ENCODE results near the gene GNGT2.

Gene GNGT2

GRCh38 chr17:49210158-49211029, at the start of gene GNGT2, which contains the start of gene ABI3:
Gene GNGT2, minus strand, starts transcription at chr17:49210574. Its CDS starts 3,152 bp downstream, at chr17:49207422.
Gene ABI3, plus strand, starts transcription at chr17:49210707. Its CDS starts 18 bp downstream, at chr17:49210725.
- peak; percentile 66 for DNase-seq

DNA sequence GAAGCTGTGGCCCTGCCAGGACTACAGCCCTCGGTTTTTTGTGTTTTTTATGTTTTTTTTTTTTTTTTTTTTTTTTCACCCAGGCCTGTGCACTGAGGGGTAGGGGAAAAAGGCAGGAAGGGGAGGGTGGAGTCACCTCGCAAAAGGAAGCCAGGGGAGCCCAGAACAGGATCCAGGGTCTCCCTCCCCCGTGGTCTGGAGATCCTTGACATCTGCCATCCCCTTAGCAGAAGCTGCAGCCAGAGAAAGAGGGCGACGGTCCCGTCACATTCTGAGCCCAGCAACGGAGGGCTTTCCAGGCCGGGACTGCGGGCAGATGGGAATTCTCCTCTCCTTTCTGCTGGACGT, 49.3 kb upstream of the GNGT2 start:
- DNase-seq: no peak

DNA sequence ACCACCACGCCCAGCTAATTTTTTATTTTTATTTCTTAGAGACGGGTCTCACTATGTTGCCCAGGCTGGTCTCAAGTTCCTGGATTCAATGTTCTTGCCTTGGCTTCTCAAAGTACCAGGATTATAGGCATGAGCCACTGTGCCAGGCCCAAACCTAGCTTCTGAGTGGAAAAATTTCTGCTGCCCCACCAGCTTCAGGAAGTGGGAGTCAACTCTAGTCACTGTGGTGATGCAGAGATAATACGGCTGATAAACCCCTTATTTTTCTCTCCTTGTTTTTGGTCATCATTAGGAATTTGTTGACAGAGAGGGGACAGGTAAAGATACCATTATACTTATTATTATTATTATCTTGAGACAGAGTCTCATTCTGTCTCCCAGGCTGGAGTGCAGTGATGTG, 48.0 kb upstream of the GNGT2 start:
- no peak for DNase-seq

DNA sequence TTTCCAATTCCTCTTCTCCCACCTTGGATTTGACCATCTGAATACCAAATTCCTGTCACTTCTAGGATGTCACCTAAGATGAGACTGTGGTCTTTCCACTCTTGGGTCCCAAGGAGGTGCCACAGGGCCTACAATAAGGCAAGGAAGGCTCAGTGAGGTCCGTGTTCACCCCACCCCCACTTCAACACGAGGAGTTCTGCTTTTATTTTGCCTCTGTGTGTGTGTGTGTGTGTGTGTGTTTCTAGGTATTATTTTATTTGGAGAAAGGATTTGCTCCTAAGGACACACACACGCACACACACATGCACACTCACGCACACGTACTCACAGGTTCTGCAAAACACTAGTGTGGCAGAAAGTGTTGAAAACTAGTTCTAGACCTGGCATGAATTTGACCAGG, 44.8 kb upstream of the GNGT2 start:
- DNase-seq: no peak

GRCh38 chr17:49254066-49254465, 43.7 kb upstream of the GNGT2 start:
- no peak for DNase-seq

DNA sequence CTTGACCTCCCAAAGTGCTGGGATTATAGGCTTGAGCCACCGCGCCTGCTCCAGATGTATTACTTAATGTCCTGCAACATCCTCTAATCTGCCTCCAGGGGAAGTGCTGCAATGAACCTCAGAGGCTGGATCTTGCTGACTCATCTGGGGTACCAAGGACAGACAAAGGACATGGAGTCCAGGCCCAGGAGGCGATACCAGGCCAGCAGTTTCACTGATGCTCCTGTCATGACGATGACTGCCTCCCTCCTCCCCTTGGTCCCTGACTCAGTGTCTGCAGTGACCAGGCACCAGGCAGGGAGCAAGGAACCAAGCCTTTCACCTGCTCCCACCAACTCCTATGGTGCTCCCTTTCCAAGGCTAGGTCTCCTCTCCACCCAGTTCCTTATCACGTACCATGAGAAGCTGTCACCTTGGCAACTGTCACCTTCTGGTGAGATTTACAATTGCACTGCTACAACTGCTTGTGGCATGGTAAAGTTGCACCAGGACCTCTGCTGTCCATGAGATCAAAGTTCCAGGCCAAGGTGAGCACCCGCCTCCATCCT, 41.8 kb upstream of the GNGT2 start:
- DNase-seq: peak; percentile 87

- no peak for DNase-seq
Measured at GRCh38 chr17:49249890-49250522, 39.6 kb upstream of the GNGT2 start.

DNA sequence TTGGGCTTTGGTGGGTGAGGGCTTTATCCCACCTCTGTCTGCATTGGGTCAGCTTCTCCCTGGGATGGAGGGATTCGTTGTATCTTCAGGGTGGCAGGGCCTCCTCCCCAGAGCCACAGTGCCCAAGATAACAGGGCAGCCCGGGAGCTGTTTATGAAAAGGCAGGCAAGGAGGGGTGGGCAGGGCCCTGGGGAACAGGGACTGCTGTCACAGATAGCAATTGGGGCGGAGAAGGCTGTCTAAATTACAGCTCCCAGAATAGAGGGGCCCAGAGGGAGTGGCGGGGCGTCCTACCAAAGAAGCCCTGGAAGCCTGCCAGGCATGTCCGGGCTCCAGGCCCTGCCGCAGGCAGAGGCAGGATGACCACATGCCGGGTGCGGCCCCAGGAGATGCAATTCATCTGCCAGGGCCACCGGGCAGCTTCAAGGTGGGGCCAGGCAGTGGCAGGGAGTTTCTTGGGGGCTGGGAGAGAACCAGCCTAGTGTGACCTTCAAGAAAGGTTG, 39.0 kb upstream of the GNGT2 start:
- no peak for DNase-seq

GRCh38 chr17:49247944-49248343, 37.6 kb upstream of the GNGT2 start:
- DNase-seq: no peak

GRCh38 chr17:49244839-49245238, 34.5 kb upstream of the GNGT2 start:
- no peak for DNase-seq

- DNase-seq: no peak
Measured at GRCh38 chr17:49242813-49243212, 32.4 kb upstream of the GNGT2 start.

GRCh38 chr17:49241692-49242397, 31.5 kb upstream of the GNGT2 start:
- DNase-seq: no peak

GRCh38 chr17:49241040-49241439, 30.7 kb upstream of the GNGT2 start:
- DNase-seq: no peak

GRCh38 chr17:49240619-49241018, 30.2 kb upstream of the GNGT2 start:
- DNase-seq: no peak

DNA sequence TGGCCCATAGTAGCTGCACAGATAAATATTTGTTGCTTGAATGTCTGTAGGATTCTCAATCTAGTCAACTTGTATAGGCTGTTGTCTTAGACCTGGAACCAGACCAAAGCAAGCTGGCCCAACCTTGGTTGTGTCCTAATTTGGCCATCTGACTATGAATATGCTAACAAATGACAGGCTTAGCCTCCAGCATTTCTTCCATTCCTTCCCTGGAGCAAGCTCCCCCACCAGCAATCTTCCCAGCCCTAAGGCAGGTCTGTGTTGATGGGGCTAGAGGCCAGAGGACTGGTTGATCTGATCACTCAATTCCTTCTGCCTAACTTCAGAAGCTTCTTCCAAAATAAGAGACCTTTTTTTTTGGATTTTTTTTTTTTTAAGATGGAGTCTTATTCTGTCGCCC, 29.6 kb upstream of the GNGT2 start:
- no peak for DNase-seq

DNA sequence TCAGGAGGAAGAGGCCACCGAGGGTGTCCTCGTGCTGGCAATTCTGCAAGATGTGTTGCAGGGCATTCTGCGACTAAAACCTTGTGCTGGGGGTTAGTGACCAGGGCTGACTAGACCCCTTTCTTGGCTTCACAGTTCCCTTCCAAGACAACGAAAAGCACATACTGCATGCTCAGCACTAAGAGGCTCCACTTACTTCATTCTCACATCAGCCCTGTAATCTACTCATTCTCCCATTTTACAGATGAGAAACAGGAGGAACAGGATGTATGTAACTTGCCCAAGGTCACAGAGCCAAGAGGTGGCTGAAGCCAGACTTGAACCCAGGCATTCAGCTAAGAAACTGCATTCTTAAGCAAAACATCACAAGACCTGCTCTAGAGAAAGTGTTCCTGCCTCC, 25.5 kb upstream of the GNGT2 start:
- DNase-seq: no peak

- no peak for DNase-seq
Measured at GRCh38 chr17:49234509-49235080, 24.2 kb upstream of the GNGT2 start.

GRCh38 chr17:49231563-49231894, 21.2 kb upstream of the GNGT2 start:
- DNase-seq: no peak

DNA sequence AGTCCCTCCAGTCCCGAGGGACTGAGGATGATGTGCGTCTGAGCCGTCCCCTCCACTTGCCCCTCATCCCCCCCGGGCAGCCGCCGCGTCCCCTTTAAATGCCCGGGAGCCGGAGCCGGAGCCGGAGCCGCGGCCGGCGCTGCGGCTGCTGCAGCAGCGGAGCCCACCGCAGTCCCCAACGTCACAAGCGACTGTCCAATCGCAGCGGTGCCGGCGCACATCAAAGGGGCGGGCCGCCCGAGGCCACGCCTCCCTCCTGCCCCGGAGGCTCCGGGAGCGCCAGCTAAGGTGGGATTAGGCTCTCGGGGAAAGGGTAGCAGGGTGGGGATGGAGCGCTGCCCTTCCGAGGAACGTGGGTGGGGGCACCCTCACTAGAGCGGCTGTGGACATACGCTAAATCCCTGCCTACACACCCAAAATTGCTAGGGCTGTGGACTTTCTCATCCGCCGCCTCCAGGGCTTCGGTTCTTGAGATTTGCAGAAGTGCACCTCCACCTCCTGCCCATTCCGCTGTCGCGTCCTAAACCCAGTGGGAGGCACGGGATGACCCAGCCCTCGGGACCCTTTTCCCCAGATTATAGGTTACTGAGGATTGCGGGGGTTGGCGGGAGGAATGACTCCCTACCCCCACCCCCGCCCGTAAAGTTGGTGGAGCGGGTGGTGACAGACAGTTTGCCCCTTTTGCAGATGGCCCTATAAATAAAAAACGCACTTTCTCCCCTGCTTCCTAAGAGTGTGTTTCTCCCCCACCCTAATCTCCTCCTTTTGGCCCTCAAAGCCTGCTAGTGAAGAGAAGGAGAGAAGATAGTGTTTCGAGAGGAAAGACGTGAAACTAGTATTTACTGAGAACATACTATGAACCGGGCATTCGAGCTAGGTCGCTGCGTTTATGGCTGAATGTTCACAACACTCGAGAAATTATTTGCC, 20.5 kb upstream of the GNGT2 start, which contains the start of gene PHOSPHO1:
PHOSPHO1 (minus strand) TSS at position 152 of the 927 bp plus-strand sequence. CDS start 4,096 bp downstream, outside the sequence.
- DNase-seq: peak; percentile 76

GRCh38 chr17:49229805-49230600, 19.6 kb upstream of the GNGT2 start:
- DNase-seq: no peak

Measured in inflammatory macrophage treated with lipopolysaccharide for 4 hours (primary cell).